WI38 (cell line): ENCODE results near the gene CDCA3.

Experiments used
- H3K4me3 ChIP-seq: 2 replicates; pipeline ENCODE4 v1.5.1; 2011; ENCODE audit warnings: low read depth, mild to moderate bottlenecking, control low read depth, low read length
- CTCF ChIP-seq: IDR thresholded peaks from 2 replicates; pipeline ENCODE4 v1.5.1; 2012; ENCODE audit warnings: low read depth, mild to moderate bottlenecking, control low read depth, low read length

The CDCA3 gene

GRCh38 chr12:6839482-6840201 is 11.4 kb downstream of the CDCA3 start:
- no peak for TF ChIP-seq CTCF
- no peak overlapping the region for H3K4me3 ChIP-seq

- H3K4me3 ChIP-seq, result no peak overlapping the region
- no peak for TF ChIP-seq CTCF
Measured at GRCh38 chr12:6838854-6839253, 12.2 kb downstream of the CDCA3 start.

- TF ChIP-seq CTCF, result no peak
- no peak overlapping the region for H3K4me3 ChIP-seq
Measured at GRCh38 chr12:6837370-6838060, 13.6 kb downstream of the CDCA3 start.

GRCh38 chr12:6836851-6837250 is 14.2 kb downstream of the CDCA3 start:
- no peak for TF ChIP-seq CTCF
- no peak overlapping the region for H3K4me3 ChIP-seq

- H3K4me3 ChIP-seq, result no peak overlapping the region
- no peak for TF ChIP-seq CTCF
Measured at GRCh38 chr12:6834873-6835272, 16.2 kb downstream of the CDCA3 start.

- TF ChIP-seq CTCF, result no peak
- no peak overlapping the region for H3K4me3 ChIP-seq
Measured at GRCh38 chr12:6834254-6834653, 16.8 kb downstream of the CDCA3 start.

- no peak for TF ChIP-seq CTCF
- no peak overlapping the region for H3K4me3 ChIP-seq
Measured at GRCh38 chr12:6833189-6833890, 17.7 kb downstream of the CDCA3 start.
